ENCODE data around the gene OR52E4. TPM values are rescaled to one million over a fixed set of nuclear protein-coding genes. Genes with fewer than 3 reads are reported as not detected.

The OR52E4 gene
- total and polyA plus RNA-seq, 5 donors from 2014 or later: not detected

GRCh38 chr11:5857590-5857989 is 22.8 kb upstream of the OR52E4 start, which contains the start of gene OR52E8:
Gene OR52E8, minus strand, starts transcription at chr11:5857690. Its CDS starts 0 bp downstream, at chr11:5857690.
- H3K9me3 Mint-ChIP-seq: peaks cover 0 to 6% (median 1%) of the 10 kb centered on the region in 7 donors
- no peaks in the 10 kb centered on the region for H3K27me3 ChIP-seq (ENCODE audit: control insufficient read depth, insufficient read depth, low read length)
- H3K4me1 Mint-ChIP-seq: no peaks in the 10 kb centered on the region
- no peak within 1 kb of the TSS for H3K4me3 Mint-ChIP-seq
- H3K27ac Mint-ChIP-seq: peak within 1 kb of the TSS in 1 of 3 donors; percentile 45
- no peak for DNase-seq
- H3K36me3 Mint-ChIP-seq: no peaks in the 10 kb centered on the region
- H3K36me3 ChIP-seq (ENCODE audit: control insufficient read depth, insufficient read depth, low read length): no peaks in the 10 kb centered on the region
- no peaks in the 10 kb centered on the region for H3K4me1 ChIP-seq (ENCODE audit: control insufficient read depth, insufficient read depth, low read length, poor library complexity, severe bottlenecking)
- no peak within 1 kb of the TSS for H3K4me3 ChIP-seq (ENCODE audit: low read depth, low read length)
- ATAC-seq (ENCODE audit: low read depth in 2 of 2): no peak
- no peaks in the 10 kb centered on the region for H3K9me3 ChIP-seq (ENCODE audit: control insufficient read depth in 2 of 2, low read length in 2 of 2)
- no peak within 1 kb of the TSS for H3K27ac ChIP-seq (ENCODE audit: insufficient read depth, low read length, poor library complexity, severe bottlenecking)
- H3K27me3 Mint-ChIP-seq: peaks cover 1% of the 10 kb centered on the region

DNA sequence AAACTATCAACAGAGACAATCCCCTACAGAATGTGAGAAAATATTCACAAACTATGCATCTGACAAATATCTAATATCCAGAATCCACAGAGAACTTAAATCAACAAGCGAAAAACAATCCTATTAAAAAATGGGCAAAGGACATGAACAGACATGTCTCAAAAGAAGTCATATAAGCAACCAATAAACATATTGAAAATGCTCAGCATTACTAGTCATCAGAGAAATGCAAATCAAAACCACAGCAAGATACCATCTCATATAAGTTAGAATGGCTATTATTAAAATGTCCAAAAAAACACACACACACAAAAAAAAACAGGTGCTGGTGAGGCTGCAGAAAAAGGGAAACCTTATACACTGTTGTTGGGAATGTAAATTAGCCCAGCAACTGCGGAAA is 14.6 kb upstream of the OR52E4 start:
- H3K4me3 Mint-ChIP-seq: no peak overlapping the region

GRCh38 chr11:5878564-5878963 is 1.9 kb upstream of the OR52E4 start:
- Histone ChIP-seq H3K4me3 (ENCODE audit: low read depth, low read length) (no peak overlapping the region), H3K27ac (ENCODE audit: insufficient read depth, low read length, poor library complexity, severe bottlenecking) (no peak overlapping the region), H3K9me3 (ENCODE audit: control insufficient read depth in 2 of 2, low read length in 2 of 2) (no peaks in the 10 kb centered on the region), H3K36me3 (ENCODE audit: control insufficient read depth, insufficient read depth, low read length) (no peaks in the 10 kb centered on the region), H3K27me3 (ENCODE audit: control insufficient read depth, insufficient read depth, low read length) (no peaks in the 10 kb centered on the region), H3K4me1 (ENCODE audit: control insufficient read depth, insufficient read depth, low read length, poor library complexity, severe bottlenecking) (no peaks in the 10 kb centered on the region)
- no peak overlapping the region for H3K4me3 Mint-ChIP-seq
- H3K4me1 Mint-ChIP-seq: no peaks in the 10 kb centered on the region
- DNase-seq (no peak), ATAC-seq (ENCODE audit: low read depth in 2 of 2) (no peak)
- no peak overlapping the region for H3K27ac Mint-ChIP-seq
- H3K27me3 Mint-ChIP-seq: no peaks in the 10 kb centered on the region
- peaks cover 0 to 5% (median 0%) of the 10 kb centered on the region in 7 donors for H3K9me3 Mint-ChIP-seq
- no peaks in the 10 kb centered on the region for H3K36me3 Mint-ChIP-seq

More for the DNA sequence above, 14.6 kb upstream of the OR52E4 start:
- Mint-ChIP-seq H3K27ac (no peak overlapping the region), H3K9me3 (peaks cover 0 to 5% (median 0%) of the 10 kb centered on the region in 7 donors), H3K36me3 (no peaks in the 10 kb centered on the region), H3K27me3 (peaks cover 5% of the 10 kb centered on the region), H3K4me1 (no peaks in the 10 kb centered on the region)
- Histone ChIP-seq H3K9me3 (ENCODE audit: control insufficient read depth in 2 of 2, low read length in 2 of 2) (no peaks in the 10 kb centered on the region), H3K27me3 (ENCODE audit: control insufficient read depth, insufficient read depth, low read length) (no peaks in the 10 kb centered on the region), H3K4me3 (ENCODE audit: low read depth, low read length) (no peak overlapping the region), H3K36me3 (ENCODE audit: control insufficient read depth, insufficient read depth, low read length) (no peaks in the 10 kb centered on the region), H3K4me1 (ENCODE audit: control insufficient read depth, insufficient read depth, low read length, poor library complexity, severe bottlenecking) (no peaks in the 10 kb centered on the region), H3K27ac (ENCODE audit: insufficient read depth, low read length, poor library complexity, severe bottlenecking) (no peak overlapping the region)
- DNase-seq (no peak), ATAC-seq (ENCODE audit: low read depth in 2 of 2) (no peak)

DNA sequence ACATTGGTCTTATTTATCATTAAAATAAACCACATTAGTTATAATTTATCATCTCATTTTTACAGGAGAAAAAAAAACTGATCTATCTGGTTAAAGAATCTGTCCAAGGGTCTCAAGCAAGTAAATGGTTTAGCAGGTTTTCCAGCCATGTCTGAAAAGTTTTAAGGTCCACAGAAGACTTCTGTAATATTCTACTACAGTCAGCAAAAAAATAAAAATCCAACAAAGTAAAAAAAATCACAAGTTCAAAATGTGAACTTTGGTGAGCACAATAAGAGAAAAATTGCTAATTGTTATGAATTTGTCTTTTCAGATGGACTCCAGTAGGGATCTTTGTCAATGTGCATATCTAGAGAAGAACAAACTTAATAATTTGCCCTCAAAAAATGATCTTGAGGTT is 1.3 kb downstream of the OR52E4 start:
- no peaks in the 10 kb centered on the region for H3K9me3 ChIP-seq (ENCODE audit: control insufficient read depth in 2 of 2, low read length in 2 of 2)
- Mint-ChIP-seq H3K4me1 (no peaks in the 10 kb centered on the region), H3K27me3 (peaks cover 4% of the 10 kb centered on the region), H3K4me3 (no peak overlapping the region), H3K36me3 (no peaks in the 10 kb centered on the region), H3K27ac (no peak overlapping the region), H3K9me3 (no peaks in the 10 kb centered on the region)
- no peak overlapping the region for H3K4me3 ChIP-seq (ENCODE audit: low read depth, low read length)
- DNase-seq (no peak), ATAC-seq (ENCODE audit: low read depth in 2 of 2) (no peak)
- no peaks in the 10 kb centered on the region for H3K27me3 ChIP-seq (ENCODE audit: control insufficient read depth, insufficient read depth, low read length)
- H3K36me3 ChIP-seq (ENCODE audit: control insufficient read depth, insufficient read depth, low read length): no peaks in the 10 kb centered on the region
- H3K27ac ChIP-seq (ENCODE audit: insufficient read depth, low read length, poor library complexity, severe bottlenecking): no peak overlapping the region
- H3K4me1 ChIP-seq (ENCODE audit: control insufficient read depth, insufficient read depth, low read length, poor library complexity, severe bottlenecking): no peaks in the 10 kb centered on the region

DNA sequence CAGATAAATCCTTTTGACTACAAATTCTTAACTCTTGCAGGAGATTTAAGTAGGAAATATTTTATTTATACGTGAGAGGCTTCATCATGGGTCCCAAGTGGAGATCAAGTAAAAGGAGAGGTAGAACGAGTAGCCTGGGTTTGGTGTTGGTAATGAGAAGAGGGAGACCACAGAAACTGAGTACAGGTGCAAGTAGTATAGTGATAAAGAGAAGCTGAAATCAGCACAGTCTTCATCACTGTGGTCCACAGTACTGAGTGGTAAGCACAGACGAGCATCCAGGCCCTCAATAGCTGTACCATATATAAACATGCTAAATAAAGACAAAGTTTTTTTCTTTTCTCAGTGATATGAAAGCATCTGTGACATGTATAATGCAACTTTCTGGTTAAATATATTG is 6.7 kb downstream of the OR52E4 start:
- H3K27me3 Mint-ChIP-seq: peaks cover 4% of the 10 kb centered on the region
- H3K4me1 Mint-ChIP-seq: no peaks in the 10 kb centered on the region
- Histone ChIP-seq H3K9me3 (ENCODE audit: control insufficient read depth in 2 of 2, low read length in 2 of 2) (no peaks in the 10 kb centered on the region), H3K27ac (ENCODE audit: insufficient read depth, low read length, poor library complexity, severe bottlenecking) (no peak overlapping the region), H3K36me3 (ENCODE audit: control insufficient read depth, insufficient read depth, low read length) (no peaks in the 10 kb centered on the region), H3K4me1 (ENCODE audit: control insufficient read depth, insufficient read depth, low read length, poor library complexity, severe bottlenecking) (no peaks in the 10 kb centered on the region), H3K4me3 (ENCODE audit: low read depth, low read length) (no peak overlapping the region), H3K27me3 (ENCODE audit: control insufficient read depth, insufficient read depth, low read length) (no peaks in the 10 kb centered on the region)
- H3K36me3 Mint-ChIP-seq: no peaks in the 10 kb centered on the region
- DNase-seq (no peak), ATAC-seq (ENCODE audit: low read depth in 2 of 2) (no peak)
- H3K4me3 Mint-ChIP-seq: no peak overlapping the region
- peaks cover 0 to 2% (median 0%) of the 10 kb centered on the region in 7 donors for H3K9me3 Mint-ChIP-seq
- H3K27ac Mint-ChIP-seq: no peak overlapping the region

DNA sequence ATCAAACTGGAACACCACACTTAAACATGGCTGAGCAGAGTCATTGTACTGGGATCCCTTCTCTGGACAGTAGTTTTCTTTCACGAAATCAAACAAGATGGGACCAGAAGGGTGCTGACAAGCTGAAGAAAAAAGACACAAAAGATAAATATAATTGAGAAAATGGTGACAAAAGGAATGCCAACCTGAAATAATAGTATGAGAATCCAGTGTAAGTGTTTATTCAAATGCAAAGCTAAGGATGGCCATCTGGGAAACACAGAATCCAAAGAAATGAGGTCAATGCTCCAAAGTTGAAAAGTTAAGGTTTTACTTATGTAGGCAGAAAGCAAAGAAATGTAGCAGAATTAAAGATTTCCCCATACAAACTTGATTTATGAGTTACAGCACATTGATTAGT is 7.2 kb downstream of the OR52E4 start:
- Mint-ChIP-seq H3K9me3 (peaks cover 0 to 2% (median 0%) of the 10 kb centered on the region in 7 donors), H3K27me3 (peaks cover 4% of the 10 kb centered on the region), H3K4me1 (no peaks in the 10 kb centered on the region), H3K27ac (no peak overlapping the region), H3K4me3 (no peak overlapping the region), H3K36me3 (no peaks in the 10 kb centered on the region)
- no peak for ATAC-seq (ENCODE audit: low read depth in 2 of 2)
- H3K9me3 ChIP-seq (ENCODE audit: control insufficient read depth in 2 of 2, low read length in 2 of 2): no peaks in the 10 kb centered on the region
- no peak for DNase-seq
- no peaks in the 10 kb centered on the region for H3K4me1 ChIP-seq (ENCODE audit: control insufficient read depth, insufficient read depth, low read length, poor library complexity, severe bottlenecking)
- no peak overlapping the region for H3K27ac ChIP-seq (ENCODE audit: insufficient read depth, low read length, poor library complexity, severe bottlenecking)
- H3K4me3 ChIP-seq (ENCODE audit: low read depth, low read length): no peak overlapping the region
- no peaks in the 10 kb centered on the region for H3K36me3 ChIP-seq (ENCODE audit: control insufficient read depth, insufficient read depth, low read length)
- no peaks in the 10 kb centered on the region for H3K27me3 ChIP-seq (ENCODE audit: control insufficient read depth, insufficient read depth, low read length)

DNA sequence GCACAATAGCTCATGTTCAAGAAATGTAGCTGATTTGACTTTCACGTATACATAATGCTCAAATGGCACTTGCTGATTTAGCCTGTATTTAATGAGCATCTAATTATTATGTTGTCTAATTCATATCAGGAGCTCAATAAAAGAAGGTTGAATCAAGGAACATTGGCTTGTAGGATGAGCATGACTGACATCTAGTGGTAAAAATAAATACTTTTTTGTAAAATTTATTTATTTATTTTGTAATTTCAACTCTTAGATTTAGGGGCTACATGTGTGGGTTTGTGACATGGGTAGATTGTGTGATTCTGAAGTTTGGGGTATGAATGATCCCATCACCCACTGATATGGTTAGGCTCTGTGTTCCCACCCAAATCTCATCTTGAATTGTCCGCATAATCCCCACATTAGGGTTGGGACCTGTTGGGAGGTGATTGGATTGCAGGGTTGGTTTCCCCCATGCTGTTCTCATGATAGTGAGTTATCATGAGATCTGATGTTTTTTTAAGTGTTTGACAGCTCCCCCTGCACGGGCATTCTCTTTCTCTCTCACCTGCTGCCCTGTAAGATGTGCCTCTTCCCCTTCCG is 10.9 kb downstream of the OR52E4 start:
- H3K36me3 Mint-ChIP-seq: no peaks in the 10 kb centered on the region
- H3K9me3 ChIP-seq (ENCODE audit: control insufficient read depth in 2 of 2, low read length in 2 of 2): no peaks in the 10 kb centered on the region
- H3K27me3 Mint-ChIP-seq: peaks cover 6% of the 10 kb centered on the region
- no peak overlapping the region for H3K27ac Mint-ChIP-seq
- no peaks in the 10 kb centered on the region for H3K4me1 ChIP-seq (ENCODE audit: control insufficient read depth, insufficient read depth, low read length, poor library complexity, severe bottlenecking)
- H3K36me3 ChIP-seq (ENCODE audit: control insufficient read depth, insufficient read depth, low read length): no peaks in the 10 kb centered on the region
- no peaks in the 10 kb centered on the region for H3K27me3 ChIP-seq (ENCODE audit: control insufficient read depth, insufficient read depth, low read length)
- H3K4me3 Mint-ChIP-seq: no peak overlapping the region
- H3K9me3 Mint-ChIP-seq: peaks cover 0 to 2% (median 0%) of the 10 kb centered on the region in 7 donors
- no peak overlapping the region for H3K27ac ChIP-seq (ENCODE audit: insufficient read depth, low read length, poor library complexity, severe bottlenecking)
- H3K4me1 Mint-ChIP-seq: no peaks in the 10 kb centered on the region
- H3K4me3 ChIP-seq (ENCODE audit: low read depth, low read length): no peak overlapping the region
- ATAC-seq (ENCODE audit: low read depth in 2 of 2) (no peak), DNase-seq (peak in 1 of 3 donors; percentile 23)

GRCh38 chr11:5892908-5893307 is 12.5 kb downstream of the OR52E4 start, which contains the start of gene OR52E5:
Gene OR52E5, plus strand, starts transcription at chr11:5893208. Its CDS starts 7,569 bp downstream, at chr11:5900777.
- ATAC-seq (ENCODE audit: low read depth in 2 of 2) (no peak), DNase-seq (no peak)
- H3K4me3 ChIP-seq (ENCODE audit: low read depth, low read length): no peak within 1 kb of the TSS
- no peak within 1 kb of the TSS for H3K27ac ChIP-seq (ENCODE audit: insufficient read depth, low read length, poor library complexity, severe bottlenecking)
- H3K4me1 Mint-ChIP-seq: no peaks in the 10 kb centered on the region
- peaks cover 0 to 2% (median 0%) of the 10 kb centered on the region in 7 donors for H3K9me3 Mint-ChIP-seq
- H3K27me3 Mint-ChIP-seq: peaks cover 6% of the 10 kb centered on the region
- no peaks in the 10 kb centered on the region for H3K36me3 ChIP-seq (ENCODE audit: control insufficient read depth, insufficient read depth, low read length)
- no peaks in the 10 kb centered on the region for H3K4me1 ChIP-seq (ENCODE audit: control insufficient read depth, insufficient read depth, low read length, poor library complexity, severe bottlenecking)
- no peaks in the 10 kb centered on the region for H3K36me3 Mint-ChIP-seq
- no peaks in the 10 kb centered on the region for H3K27me3 ChIP-seq (ENCODE audit: control insufficient read depth, insufficient read depth, low read length)
- peak within 1 kb of the TSS in 1 of 3 donors; percentile 5 for H3K27ac Mint-ChIP-seq
- H3K9me3 ChIP-seq (ENCODE audit: control insufficient read depth in 2 of 2, low read length in 2 of 2): no peaks in the 10 kb centered on the region
- no peak within 1 kb of the TSS for H3K4me3 Mint-ChIP-seq

All from CD4-positive, CD25-positive, alpha-beta regulatory T cell (primary cell).